Measurements from ENCODE around the gene LAMC3. TPM values are rescaled to one million over a fixed set of nuclear protein-coding genes. Genes with fewer than 3 reads are reported as not detected.
"Not testable (repeated sequence)": the region's sequence is repeated elsewhere in the genome, so short reads cannot be mapped to it uniquely, and the experiment has no call there.

Gene LAMC3
- total and polyA plus RNA-seq, 7 donors: 0.17 to 0.96 (median 0.22) TPM; not detected in 1

- no peaks in the 10 kb centered on the region for H3K4me1 ChIP-seq
- intact Hi-C loops (cut with DNase I): no loop called here
- peaks cover 0 to 11% (median 0%) of the 10 kb centered on the region in 3 donors for H3K27me3 ChIP-seq (ENCODE audit: insufficient read depth in 3 of 3, low read length in 2 of 3)
- no peak for ATAC-seq
- WGBS, 3 donors: 80 to 86% (median 81%) methylated on average over 8 of the region's 8 CpGs
- H3K4me3 ChIP-seq: no peak overlapping the region
- H3K36me3 ChIP-seq (ENCODE audit: insufficient read depth in 1 of 2, low read depth in 1 of 2): no peaks in the 10 kb centered on the region
- TF ChIP-seq CTCF (IDR thresholded peaks at IDR 0.05): no peak
- DNase-seq: no peak
- H3K27ac ChIP-seq: no peak overlapping the region
- H3K9me3 ChIP-seq: no peaks in the 10 kb centered on the region
Observed at GRCh38 chr9:131114084-131114535, 105.1 kb downstream of the LAMC3 start.

- DNase-seq; H3K9me3 ChIP-seq; H3K4me3 ChIP-seq; H3K36me3 ChIP-seq (ENCODE audit: insufficient read depth in 1 of 2, low read depth in 1 of 2); intact Hi-C loops (cut with DNase I); H3K27ac ChIP-seq; ATAC-seq; H3K4me1 ChIP-seq: not testable (repeated sequence)
- WGBS, 3 donors: 87 to 89% (median 88%) methylated on average over 4 to 6 of the region's 6 CpGs
- H3K27me3 ChIP-seq (ENCODE audit: insufficient read depth in 3 of 3, low read length in 2 of 3): peaks cover 0 to 11% (median 0%) of the 10 kb centered on the region in 3 donors
Observed at GRCh38 chr9:131115360-131115742, 106.4 kb downstream of the LAMC3 start.

DNA sequence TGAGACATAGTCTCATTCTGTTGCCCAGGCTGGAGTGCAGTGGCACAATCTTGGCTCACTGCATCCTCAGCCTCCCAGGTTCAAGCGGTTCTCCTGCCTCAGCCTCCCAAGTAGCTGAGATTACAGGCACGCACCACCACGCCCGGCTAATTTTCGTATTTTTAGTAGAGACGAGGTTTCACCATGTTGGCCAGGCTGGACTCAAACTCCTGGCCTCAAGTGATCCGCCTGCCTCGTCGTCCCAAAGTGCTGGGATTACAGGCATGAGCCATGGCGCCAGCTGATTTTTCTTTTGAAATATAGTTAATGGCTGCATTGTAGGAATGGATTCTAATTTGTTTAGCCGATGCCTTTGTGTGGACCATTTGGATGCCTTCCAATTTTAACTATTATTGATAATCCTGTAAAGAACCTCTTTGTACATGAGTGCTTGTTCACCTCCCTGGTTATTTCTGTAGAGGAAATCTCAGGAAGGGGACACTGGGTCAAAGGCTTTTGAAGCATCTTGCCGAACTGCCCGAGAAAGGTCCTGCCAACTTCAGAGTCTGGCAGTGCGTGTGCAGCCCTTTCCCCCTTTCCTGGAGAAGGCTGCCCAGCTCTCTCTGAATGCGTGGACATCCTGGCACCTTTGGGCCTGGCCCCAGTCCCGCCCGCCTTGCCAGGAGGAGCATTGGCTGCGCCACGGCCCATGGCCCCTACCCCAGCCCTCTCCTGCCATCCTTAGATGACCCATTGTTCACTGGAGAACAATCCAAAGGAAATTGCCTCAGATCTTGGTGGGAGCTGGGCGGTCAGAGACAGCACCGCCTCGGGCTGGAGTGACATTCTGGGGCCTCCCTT lies 107.5 kb downstream of the LAMC3 start:
- no peak for TF ChIP-seq CTCF (IDR thresholded peaks at IDR 0.05)
- peaks cover 0 to 7% (median 0%) of the 10 kb centered on the region in 3 donors for H3K27me3 ChIP-seq (ENCODE audit: insufficient read depth in 3 of 3, low read length in 2 of 3)
- H3K4me3 ChIP-seq: no peak overlapping the region
- no peaks in the 10 kb centered on the region for H3K4me1 ChIP-seq
- intact Hi-C loops (cut with DNase I): no loop called here
- DNase-seq: no peak
- WGBS, 3 donors: 69 to 75% (median 70%) methylated on average over 22 of the region's 22 CpGs
- H3K27ac ChIP-seq: peak overlapping the region; percentile 63
- H3K36me3 ChIP-seq (ENCODE audit: insufficient read depth in 1 of 2, low read depth in 1 of 2): no peaks in the 10 kb centered on the region
- ATAC-seq: peak in 3 of 4 donors; percentile 54 to 72 (median 58)
- H3K9me3 ChIP-seq: no peaks in the 10 kb centered on the region

DNA sequence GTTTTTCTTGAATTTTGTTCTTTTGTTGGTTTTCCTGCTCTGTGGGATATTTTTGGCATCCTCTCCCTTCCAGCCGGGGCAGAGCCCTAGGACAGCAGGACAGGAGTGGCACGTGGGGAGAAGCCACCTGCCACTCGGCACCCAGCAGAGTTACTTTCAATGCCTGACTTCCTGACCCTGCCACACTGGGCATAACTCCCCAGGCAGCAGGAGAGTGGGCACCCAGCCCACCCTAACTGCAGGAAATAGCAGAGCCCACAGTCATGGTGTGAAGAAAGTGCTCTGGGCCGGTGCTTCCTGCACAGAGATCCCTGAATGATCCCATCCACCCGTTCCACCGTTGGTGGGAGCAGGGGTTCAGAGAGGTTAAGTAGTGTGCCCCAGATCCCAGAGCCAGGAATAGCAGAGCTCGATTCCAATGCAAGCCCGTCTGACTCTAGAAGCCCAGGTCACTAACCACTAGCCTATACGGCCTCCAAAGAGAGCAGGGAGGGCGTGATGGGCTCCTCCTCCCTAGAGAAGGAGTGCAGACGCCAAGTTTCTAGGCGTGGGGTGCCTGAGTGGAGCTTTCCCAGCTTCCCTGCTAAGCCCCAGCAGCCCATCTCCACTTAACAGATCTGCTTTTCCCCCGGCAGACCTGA lies 108.3 kb downstream of the LAMC3 start:
- H3K27ac ChIP-seq: peak overlapping the region; percentile 63
- H3K36me3 ChIP-seq (ENCODE audit: insufficient read depth in 1 of 2, low read depth in 1 of 2): no peaks in the 10 kb centered on the region
- WGBS, 3 donors: 53 to 56% (median 54%) methylated on average over 13 of the region's 13 CpGs
- H3K27me3 ChIP-seq (ENCODE audit: insufficient read depth in 3 of 3, low read length in 2 of 3): peaks cover 0 to 6% (median 0%) of the 10 kb centered on the region in 3 donors
- H3K4me1 ChIP-seq: no peaks in the 10 kb centered on the region
- no peak overlapping the region for H3K4me3 ChIP-seq
- TF ChIP-seq CTCF (IDR thresholded peaks at IDR 0.05): no peak
- ATAC-seq (peak in 3 of 4 donors; percentile 46 to 53 (median 47)), DNase-seq (no peak)
- intact Hi-C loops (cut with DNase I): no loop called here
- H3K9me3 ChIP-seq: no peaks in the 10 kb centered on the region

GRCh38 chr9:131117762-131118145 lies 108.8 kb downstream of the LAMC3 start:
- intact Hi-C loops (cut with DNase I): no loop called here
- ATAC-seq (no peak), DNase-seq (no peak)
- peak overlapping the region; percentile 63 for H3K27ac ChIP-seq
- no peaks in the 10 kb centered on the region for H3K4me1 ChIP-seq
- no peak for TF ChIP-seq CTCF (IDR thresholded peaks at IDR 0.05)
- WGBS, 3 donors: 59 to 64% (median 62%) methylated on average over 4 of the region's 4 CpGs
- no peaks in the 10 kb centered on the region for H3K9me3 ChIP-seq
- H3K4me3 ChIP-seq: no peak overlapping the region
- peaks cover 0 to 6% (median 0%) of the 10 kb centered on the region in 3 donors for H3K27me3 ChIP-seq (ENCODE audit: insufficient read depth in 3 of 3, low read length in 2 of 3)
- H3K36me3 ChIP-seq (ENCODE audit: insufficient read depth in 1 of 2, low read depth in 1 of 2): no peaks in the 10 kb centered on the region
